Amygdala (tissue), 56 donors: ENCODE measurements around the gene CPVL.

Experiments
- DNase-seq, 56 donors: peaks; one replicate each; lab custom pipeline; 2025; lab: John Stamatoyannopoulos, UW

Gene CPVL

GRCh38 chr7:28955718-28956607, 190.4 kb downstream of the CPVL start:
- DNase-seq, result peak in 35 of 56 donors; percentile 11 to 70 (median 43)

DNA sequence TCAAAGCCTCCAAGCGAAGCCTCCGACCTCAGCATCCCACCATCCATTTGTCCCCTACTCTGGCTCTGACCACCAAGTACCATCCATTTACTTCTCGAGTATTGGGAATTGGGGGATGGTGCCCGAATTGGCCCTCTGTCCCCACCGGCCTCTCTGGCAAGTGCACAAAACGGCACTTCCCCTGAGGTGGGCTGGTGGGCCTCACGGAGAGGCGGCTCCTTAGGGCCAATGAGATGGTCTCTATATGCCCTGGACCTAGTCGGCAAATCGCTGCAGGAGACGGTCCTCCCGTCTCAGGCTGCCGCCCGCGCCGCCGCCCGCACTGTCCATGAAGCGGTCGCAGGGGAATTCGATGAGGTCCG, 191.0 kb downstream of the CPVL start:
- DNase-seq, result peak in 2 of 56 donors; percentile 18 to 19

GRCh38 chr7:28954946-28955345, 191.4 kb downstream of the CPVL start:
- no peak for DNase-seq

DNA sequence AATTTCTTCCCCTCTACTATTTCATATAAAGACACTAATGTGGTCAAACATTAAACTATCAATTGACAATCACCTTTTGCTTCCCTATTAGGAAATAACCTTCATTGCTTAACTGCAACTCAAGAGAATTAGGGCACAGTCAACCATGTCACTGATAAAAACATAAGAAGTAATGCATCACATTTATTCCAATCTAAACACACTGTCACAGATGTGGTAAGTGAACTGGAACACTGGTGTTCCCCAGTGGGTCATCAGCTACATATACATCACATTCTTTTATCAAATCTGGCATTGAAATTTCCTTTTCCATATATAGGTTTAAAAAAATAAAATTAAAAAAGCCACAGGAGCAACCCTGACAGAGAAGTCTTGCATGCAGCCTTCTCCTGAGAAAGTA, 191.9 kb downstream of the CPVL start:
- no peak for DNase-seq

DNA sequence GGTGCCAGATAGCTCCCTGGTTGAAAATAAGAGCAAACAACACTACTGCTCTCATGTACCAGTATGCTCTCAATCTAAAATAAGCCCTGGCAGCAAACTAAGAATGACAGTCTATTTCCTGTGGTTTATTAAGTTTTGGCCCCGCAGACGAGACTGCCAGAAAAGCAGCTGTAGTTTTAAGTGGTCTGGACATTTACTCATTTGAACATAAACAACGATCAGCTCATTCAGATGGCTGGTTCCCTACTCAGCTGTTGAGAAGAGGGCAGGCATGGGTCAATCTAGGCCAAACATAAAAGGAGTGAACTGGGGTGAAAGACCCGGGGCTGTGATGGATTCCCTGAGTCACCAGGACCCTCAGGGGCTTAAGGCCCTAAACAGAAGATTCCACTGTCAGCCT, 192.7 kb downstream of the CPVL start:
- no peak for DNase-seq
